ENCODE results near the gene RGS7.
"Not testable (repeated sequence)": the region's sequence is repeated elsewhere in the genome, so short reads cannot be mapped to it uniquely, and the experiment has no call there.

The RGS7 gene

GRCh38 chr1:241131636-241132194 is 225.3 kb downstream of the RGS7 start:
- DNase-seq = no peak

- DNase-seq = no peak
Observed at GRCh38 chr1:241130881-241131280, 226.1 kb downstream of the RGS7 start.

DNA sequence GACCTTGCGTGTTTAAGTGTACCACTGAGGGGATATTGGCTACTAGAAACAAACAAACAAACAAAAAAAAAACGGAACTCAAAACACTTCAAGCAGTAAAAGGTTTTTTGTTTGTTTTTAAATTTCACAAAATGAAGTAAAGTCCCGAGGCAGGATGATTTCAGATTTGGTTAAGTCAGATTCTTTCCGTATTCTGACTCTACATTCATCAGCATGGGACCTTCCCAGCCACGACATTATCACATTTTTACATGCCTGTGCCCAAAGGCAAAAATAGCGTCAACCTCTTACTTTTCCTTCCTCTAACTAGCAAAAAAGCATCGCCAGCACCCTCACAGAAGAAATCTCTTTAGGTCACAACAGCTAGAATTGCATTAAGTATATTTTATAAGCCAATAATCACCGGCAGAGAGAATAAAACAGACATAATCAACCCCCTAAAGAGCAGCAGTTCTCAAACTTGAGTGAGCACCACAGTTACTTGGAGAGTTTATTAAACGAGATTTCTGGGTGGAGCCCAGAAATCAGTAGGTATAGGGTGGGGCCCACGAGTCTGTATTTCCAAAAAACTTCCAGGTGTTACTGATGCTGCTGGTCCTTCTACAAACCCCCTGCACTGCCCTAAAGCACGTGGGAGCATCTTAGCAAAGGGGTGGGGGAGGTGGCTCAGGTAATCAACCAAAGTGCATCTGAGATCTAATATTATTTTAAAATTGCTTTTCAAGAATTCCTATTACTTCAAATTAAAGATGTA is 227.6 kb downstream of the RGS7 start:
- no peak for DNase-seq

GRCh38 chr1:241125286-241125685 is 231.7 kb downstream of the RGS7 start:
- DNase-seq = no peak

DNA sequence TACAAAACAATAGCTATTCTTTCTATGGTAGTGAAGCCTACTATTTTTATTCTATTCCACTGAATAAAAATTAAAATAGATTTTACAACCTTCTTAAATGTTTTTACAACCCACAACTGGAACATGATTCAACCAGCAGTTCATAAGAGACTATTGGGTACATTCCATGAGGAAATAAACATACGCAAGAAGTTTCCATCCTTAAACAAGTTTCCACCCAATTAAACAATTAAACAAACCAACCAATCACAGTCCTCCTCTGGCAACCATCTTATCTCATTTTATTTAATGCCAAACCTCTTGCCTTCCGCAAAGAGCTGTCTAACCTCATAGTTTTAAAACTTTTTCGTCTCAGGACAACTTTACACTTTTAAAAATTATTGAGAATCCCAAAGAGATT is 239.0 kb downstream of the RGS7 start:
- DNase-seq = no peak

GRCh38 chr1:241115784-241116183 is 241.2 kb downstream of the RGS7 start:
- no peak for DNase-seq

GRCh38 chr1:241114699-241115233 is 242.2 kb downstream of the RGS7 start:
- DNase-seq = no peak

DNA sequence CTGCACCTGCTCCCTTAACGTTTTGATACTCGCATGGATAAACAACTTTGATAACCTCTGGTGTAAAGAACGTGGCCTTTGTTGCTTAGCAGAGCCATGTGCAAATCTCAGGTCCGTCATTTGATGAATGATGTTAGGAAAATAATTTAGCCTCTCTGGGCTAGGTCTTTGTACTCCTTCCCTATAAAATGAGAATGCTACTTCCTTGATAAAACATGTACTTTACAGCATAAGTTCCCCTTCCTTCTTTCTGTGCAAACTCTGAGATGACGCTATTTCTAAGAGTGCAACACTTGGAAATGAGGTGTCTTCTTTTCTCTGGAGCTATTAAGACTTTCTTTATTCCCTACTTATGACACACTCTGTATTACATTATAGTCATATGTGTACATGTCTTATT is 243.4 kb downstream of the RGS7 start:
- DNase-seq = no peak

GRCh38 chr1:241109039-241109438 is 248.0 kb downstream of the RGS7 start:
- no peak for DNase-seq

DNA sequence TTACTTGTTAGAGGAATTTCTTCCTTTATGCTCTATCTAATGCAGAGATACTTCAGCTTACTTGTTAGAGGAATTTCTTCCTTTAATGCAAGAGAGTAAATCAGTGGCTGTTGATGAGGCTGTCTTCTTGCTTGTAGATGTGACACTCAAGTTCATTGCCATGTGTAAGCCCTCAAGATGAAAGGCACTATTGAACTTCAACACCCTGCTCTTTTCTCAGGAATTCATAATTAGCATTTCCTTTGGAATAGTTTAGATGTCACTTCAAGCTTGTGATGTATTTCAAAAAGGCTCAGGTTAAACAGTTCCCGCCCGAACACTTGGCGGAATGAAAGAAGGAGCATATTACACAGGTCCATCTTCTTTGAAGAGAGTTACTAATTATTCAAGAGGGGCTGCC is 251.9 kb downstream of the RGS7 start:
- no peak for DNase-seq

GRCh38 chr1:241102664-241103063 is 254.3 kb downstream of the RGS7 start:
- DNase-seq = no peak

- DNase-seq = no peak
Observed at GRCh38 chr1:241101622-241102021, 255.4 kb downstream of the RGS7 start.

DNA sequence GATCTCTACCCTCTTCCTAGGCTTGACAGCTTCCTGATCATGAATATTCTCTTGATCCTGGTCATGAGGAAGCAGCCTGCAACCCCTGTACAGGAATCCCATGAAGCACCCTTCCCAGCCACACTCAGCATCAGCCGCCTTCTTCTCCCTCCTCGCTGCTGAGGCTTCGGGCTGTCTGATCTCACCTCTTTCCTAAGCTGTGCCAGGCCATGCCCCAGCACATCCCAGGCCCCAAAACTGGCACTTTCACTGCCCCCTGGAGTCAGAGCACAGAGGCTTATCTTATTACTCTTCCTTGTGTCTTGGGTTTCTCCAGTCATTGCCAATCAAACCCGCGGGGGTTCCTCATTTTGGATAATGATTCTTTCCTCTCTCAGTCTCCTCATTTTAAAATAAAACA is 259.5 kb downstream of the RGS7 start:
- DNase-seq = no peak

- DNase-seq = no peak
Observed at GRCh38 chr1:241096982-241097381, 260.0 kb downstream of the RGS7 start.

DNA sequence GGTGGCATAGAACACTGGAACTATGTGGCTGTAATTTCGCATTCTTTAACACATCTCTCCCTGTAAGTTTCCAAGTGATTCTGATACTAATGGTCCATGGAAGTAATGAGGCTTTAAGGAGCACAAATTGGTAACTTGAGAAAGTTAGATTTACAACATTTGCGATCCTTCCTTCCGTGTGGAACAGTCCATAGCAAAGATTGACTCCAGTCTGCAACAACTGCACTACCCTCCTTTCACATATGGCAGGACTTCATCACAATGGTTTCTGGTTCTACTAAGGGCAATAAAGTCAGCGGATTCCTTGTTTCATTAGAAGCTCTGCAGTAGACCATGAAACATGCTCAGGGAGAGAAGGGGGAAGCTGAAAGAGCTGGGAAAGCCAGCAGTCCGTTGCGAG is 261.2 kb downstream of the RGS7 start:
- no peak for DNase-seq

DNA sequence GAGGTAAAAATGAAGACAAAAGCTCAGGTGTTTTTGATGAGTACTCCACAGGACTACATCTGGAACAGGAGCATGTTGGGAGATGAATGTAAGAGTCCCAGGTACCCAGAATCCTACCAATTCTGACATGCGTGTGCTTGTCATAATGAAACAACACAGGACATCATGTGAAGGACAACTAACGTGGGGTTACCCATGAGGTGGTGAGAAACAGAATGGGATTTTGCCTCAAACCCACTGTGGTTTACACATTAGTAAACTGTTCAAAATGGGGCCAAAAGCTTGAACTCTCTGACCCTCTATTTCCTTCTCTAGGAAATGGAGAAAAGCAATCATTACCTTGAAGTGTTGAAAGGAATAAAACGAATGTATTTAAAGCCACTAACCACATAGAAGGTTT is 266.2 kb downstream of the RGS7 start:
- no peak for DNase-seq

GRCh38 chr1:241089066-241089465 is 267.9 kb downstream of the RGS7 start:
- not testable (repeated sequence) for DNase-seq

GRCh38 chr1:241088075-241088474 is 268.9 kb downstream of the RGS7 start:
- DNase-seq = not testable (repeated sequence)

DNA sequence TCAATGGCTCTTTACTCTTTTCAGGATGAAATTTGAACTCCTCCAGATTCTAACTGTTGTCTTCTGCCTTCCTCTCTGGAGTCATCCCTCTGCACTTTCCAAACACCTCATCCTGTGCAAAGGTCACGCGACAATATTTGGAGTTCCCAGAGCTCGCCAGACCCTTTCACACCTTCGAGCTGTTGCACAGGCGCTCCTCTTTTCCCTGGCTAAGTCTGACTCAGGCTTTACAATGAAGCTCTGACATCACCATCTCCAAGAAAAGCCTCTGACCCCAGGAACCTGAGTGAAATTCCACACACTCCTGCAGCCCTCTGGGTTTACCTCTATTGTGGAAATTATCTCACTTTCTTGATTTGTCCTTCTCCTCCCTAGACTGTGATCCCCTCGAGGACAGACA is 270.3 kb downstream of the RGS7 start:
- DNase-seq = no peak

- no peak for DNase-seq
Observed at GRCh38 chr1:241083285-241083684, 273.7 kb downstream of the RGS7 start.

DNA sequence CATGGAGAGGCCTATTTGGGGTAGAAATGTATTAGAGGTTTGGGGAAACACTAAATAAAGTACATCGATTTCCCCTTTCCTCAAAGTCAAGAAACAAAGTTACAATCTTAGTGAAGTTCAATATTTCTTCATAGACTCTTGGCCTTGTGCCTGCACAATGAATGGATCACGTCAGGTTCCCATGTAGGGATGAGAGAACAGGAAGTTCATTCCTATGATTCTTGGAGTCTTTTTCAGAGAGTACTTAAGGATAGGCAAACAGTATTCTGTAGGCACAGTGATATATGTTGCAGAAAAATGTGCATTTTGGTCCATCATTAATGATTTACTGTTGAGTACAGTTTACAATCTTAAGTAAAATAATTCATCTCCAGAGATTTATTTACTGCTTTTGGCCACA is 275.5 kb downstream of the RGS7 start:
- no peak for DNase-seq

GRCh38 chr1:241079459-241079858 is 277.5 kb downstream of the RGS7 start:
- DNase-seq = no peak

DNA sequence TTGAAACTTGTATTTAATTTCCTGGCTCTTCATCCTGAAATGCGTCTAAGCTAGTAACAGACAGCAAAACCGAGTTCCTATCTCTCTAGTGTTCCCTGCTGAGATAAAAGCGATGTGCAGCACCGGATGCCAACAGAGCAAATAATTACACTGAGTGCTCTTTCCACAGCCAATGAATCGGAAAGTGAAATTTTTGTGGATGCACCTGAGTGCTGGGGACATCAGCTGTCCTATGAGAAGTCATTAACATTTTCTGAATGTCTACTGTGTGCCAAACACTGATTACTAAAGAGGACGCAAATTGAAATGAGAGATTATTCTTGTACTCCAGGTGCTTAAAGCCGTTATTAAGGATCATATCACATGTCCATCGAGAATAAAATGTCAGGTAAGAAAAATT is 278.0 kb downstream of the RGS7 start:
- no peak for DNase-seq

- DNase-seq = no peak
Observed at GRCh38 chr1:241077386-241078147, 279.4 kb downstream of the RGS7 start.

Measured in DMS79 (cell line).